GM19397 (cell line): ENCODE data around the gene CXCL12.

Experiments used
- ATAC-seq: cut with Tn5 transposase; IDR thresholded peaks from one replicate; pipeline ENCODE4 v1.9.1; 2021; ENCODE audit warnings: mild to moderate bottlenecking, moderate library complexity; ENCODE audit not compliant: unreplicated experiment

Gene CXCL12

GRCh38 chr10:44385026-44385695 is at the start of gene CXCL12:
TSS of gene CXCL12 (minus strand) at chr10:44385097. CDS start at chr10:44385005, 92 bp downstream.
- no peak for ATAC-seq

GRCh38 chr10:44427479-44427878 is 42.6 kb upstream of the CXCL12 start:
- no peak for ATAC-seq

GRCh38 chr10:44427037-44427436 is 42.1 kb upstream of the CXCL12 start:
- ATAC-seq: no peak

GRCh38 chr10:44426247-44427034 is 41.5 kb upstream of the CXCL12 start:
- no peak for ATAC-seq

GRCh38 chr10:44425466-44425865 is 40.6 kb upstream of the CXCL12 start:
- ATAC-seq: no peak

- no peak for ATAC-seq
These were observed 40.1 kb upstream of the CXCL12 start for GRCh38 chr10:44424957-44425356.

- ATAC-seq: no peak
These were observed 39.4 kb upstream of the CXCL12 start for GRCh38 chr10:44424298-44424697.

- ATAC-seq: no peak
These were observed 37.7 kb upstream of the CXCL12 start for GRCh38 chr10:44422570-44423101.

GRCh38 chr10:44422153-44422552 is 37.3 kb upstream of the CXCL12 start:
- no peak for ATAC-seq

GRCh38 chr10:44419790-44420549 is 35.1 kb upstream of the CXCL12 start:
- no peak for ATAC-seq

GRCh38 chr10:44418637-44419036 is 33.7 kb upstream of the CXCL12 start:
- ATAC-seq: no peak

- no peak for ATAC-seq
These were observed 32.9 kb upstream of the CXCL12 start for GRCh38 chr10:44417761-44418160.

- no peak for ATAC-seq
These were observed 32.0 kb upstream of the CXCL12 start for GRCh38 chr10:44416936-44417335.

GRCh38 chr10:44416021-44416771 is 31.3 kb upstream of the CXCL12 start:
- ATAC-seq: no peak

GRCh38 chr10:44415121-44415520 is 30.2 kb upstream of the CXCL12 start:
- ATAC-seq: no peak

- ATAC-seq: no peak
These were observed 28.5 kb upstream of the CXCL12 start for GRCh38 chr10:44413416-44413815.

GRCh38 chr10:44411251-44411650 is 26.4 kb upstream of the CXCL12 start:
- no peak for ATAC-seq

- ATAC-seq: no peak
These were observed 20.0 kb upstream of the CXCL12 start for GRCh38 chr10:44404741-44405437.

- ATAC-seq: no peak
These were observed 17.7 kb upstream of the CXCL12 start for GRCh38 chr10:44402465-44403195.
